GM12875 (cell line): Measurements from ENCODE around the gene DGCR2.
"Not testable (repeated sequence)": the region's sequence is repeated elsewhere in the genome, so short reads cannot be mapped to it uniquely, and the experiment has no call there.

Source experiments
- H3K4me3 ChIP-seq: one replicate; pipeline ENCODE4 v1.5.1; 2011; ENCODE audit warnings: low read depth, low read length, control low read depth
- TF ChIP-seq, protein P1 (sequence below): IDR thresholded peaks from 2 replicates; pipeline ENCODE4 v1.5.1; 2011; ENCODE audit warnings: low read depth, mild to moderate bottlenecking, control low read depth, inconsistent platforms, low read length, moderate library complexity, borderline replicate concordance; ENCODE audit not compliant: insufficient read depth

Gene DGCR2

DNA sequence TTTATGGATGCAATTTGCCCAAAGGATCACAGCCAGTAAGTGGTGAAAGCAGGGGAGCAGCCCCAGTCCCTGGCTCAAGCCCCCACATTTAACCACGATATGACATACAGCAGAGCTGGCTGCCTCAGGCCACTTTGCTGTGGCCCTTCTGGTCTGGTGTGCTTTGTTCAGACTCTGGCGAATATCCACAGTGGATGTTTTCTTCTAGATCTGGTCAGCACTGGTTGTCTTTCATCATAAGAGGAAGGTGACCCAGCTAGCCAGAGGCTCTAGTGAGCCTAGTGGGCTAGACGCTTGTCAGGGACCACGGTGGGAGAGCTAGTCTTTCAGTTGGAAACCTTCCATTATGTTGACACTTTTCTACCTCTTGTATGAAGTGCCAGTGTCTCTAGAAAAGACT lies 42.5 kb downstream of the DGCR2 start:
- no peak overlapping the region for H3K4me3 ChIP-seq
- TF ChIP-seq, protein P1, sequence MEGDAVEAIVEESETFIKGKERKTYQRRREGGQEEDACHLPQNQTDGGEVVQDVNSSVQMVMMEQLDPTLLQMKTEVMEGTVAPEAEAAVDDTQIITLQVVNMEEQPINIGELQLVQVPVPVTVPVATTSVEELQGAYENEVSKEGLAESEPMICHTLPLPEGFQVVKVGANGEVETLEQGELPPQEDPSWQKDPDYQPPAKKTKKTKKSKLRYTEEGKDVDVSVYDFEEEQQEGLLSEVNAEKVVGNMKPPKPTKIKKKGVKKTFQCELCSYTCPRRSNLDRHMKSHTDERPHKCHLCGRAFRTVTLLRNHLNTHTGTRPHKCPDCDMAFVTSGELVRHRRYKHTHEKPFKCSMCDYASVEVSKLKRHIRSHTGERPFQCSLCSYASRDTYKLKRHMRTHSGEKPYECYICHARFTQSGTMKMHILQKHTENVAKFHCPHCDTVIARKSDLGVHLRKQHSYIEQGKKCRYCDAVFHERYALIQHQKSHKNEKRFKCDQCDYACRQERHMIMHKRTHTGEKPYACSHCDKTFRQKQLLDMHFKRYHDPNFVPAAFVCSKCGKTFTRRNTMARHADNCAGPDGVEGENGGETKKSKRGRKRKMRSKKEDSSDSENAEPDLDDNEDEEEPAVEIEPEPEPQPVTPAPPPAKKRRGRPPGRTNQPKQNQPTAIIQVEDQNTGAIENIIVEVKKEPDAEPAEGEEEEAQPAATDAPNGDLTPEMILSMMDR, result no peak

DNA sequence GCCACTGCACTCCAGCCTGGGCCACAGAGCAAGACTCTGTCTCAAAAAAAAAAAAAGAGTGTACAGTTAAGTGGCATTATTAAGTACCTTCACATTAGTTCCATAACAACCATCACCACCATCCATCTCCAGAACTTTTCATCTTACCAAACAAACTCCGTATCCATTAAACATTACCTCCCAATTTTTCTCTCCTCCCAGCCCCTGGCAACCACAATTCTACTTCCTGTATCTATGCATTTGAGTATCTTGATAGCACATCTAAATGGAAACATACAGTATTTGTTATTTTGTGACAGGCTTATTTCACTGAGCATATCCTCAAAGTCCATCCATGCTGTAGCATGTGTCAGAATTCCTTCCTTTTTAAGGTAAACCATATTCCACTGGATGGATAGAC lies 46.8 kb downstream of the DGCR2 start:
- TF ChIP-seq, protein P1, result no peak
- no peak overlapping the region for H3K4me3 ChIP-seq

- not testable (repeated sequence) for H3K4me3 ChIP-seq
Measured at GRCh38 chr22:19072853-19073252, 49.4 kb downstream of the DGCR2 start.

DNA sequence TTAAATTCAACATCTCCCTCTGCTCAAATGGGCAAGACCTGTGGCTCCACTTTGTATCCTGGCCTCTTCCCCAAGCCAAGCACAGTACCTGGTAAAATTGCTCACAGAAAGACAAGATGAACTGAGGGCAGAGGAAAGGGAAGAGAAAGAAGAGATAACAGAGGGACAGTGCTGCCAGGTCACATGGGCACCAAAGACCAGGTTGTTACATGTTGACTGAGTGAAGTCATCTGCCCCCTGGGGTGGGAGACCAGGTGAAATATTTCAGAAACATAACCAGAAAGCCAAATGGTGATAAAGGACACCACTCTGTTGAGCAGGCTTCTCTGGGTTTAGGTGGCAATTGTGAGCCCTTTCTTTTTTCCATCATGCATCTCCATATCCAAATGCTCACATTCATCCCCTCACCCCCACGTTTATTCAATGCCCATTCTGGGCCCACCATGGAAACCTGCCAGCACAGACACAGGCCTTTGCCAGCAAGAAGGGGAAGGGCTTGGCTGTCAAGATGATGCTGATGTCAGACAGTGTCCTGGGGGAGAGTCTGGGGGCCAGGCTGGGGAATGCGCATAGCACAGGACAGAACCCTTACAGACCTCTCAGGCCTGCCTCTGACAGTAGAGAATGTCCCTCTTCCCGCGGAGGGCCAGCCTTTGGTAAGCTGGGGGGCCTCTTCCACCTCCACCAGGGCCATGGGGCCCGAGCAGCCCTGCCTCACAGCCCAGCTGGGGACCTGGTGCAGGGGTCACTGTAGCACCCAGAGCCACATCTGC lies 51.6 kb downstream of the DGCR2 start:
- no peak overlapping the region for H3K4me3 ChIP-seq
- TF ChIP-seq, protein P1, result no peak

- H3K4me3 ChIP-seq, result no peak overlapping the region
- TF ChIP-seq, protein P1, result no peak
Measured at GRCh38 chr22:19069451-19069850, 52.8 kb downstream of the DGCR2 start.

- TF ChIP-seq, protein P1, result no peak
- no peak overlapping the region for H3K4me3 ChIP-seq
Measured at GRCh38 chr22:19068784-19069271, 53.4 kb downstream of the DGCR2 start.

- TF ChIP-seq, protein P1, result no peak
- H3K4me3 ChIP-seq, result no peak overlapping the region
Measured at GRCh38 chr22:19067696-19068348, 54.4 kb downstream of the DGCR2 start.
